DOHH2 (cell line): Measurements from ENCODE around the gene CAMKMT.

ENCODE experiments used
- H3F3A ChIP-seq: fragments of 200-600 bp; sonication (generic), shearing (Covaris generic); 2 replicates; pipeline ENCODE4 v1.6.0; 2016; ENCODE audit warnings: antibody characterized with exemption, mild to moderate bottlenecking; ENCODE audit not compliant: control insufficient read depth, insufficient read depth
- H3K27ac ChIP-seq: fragments of 200-600 bp; sonication (generic); 2 replicates; pipeline ENCODE4 v1.5.1; 2014; ENCODE audit warnings: low read depth, mild to moderate bottlenecking, low read length, moderate library complexity
- H3K27me3 ChIP-seq: fragments of 200-600 bp; sonication (generic); 2 replicates; pipeline ENCODE4 v1.6.1; 2014; ENCODE audit warnings: mild to moderate bottlenecking, low read length, mixed read lengths; ENCODE audit not compliant: control insufficient read depth
- H3K36me3 ChIP-seq: fragments of 200-600 bp; sonication (generic); 2 replicates; pipeline ENCODE4 v1.6.1; 2014; ENCODE audit warnings: mild to moderate bottlenecking, low read length, moderate library complexity, mixed read lengths; ENCODE audit not compliant: control insufficient read depth
- H3K4me1 ChIP-seq: fragments of 200-600 bp; sonication (generic); 2 replicates; pipeline ENCODE4 v1.6.1; 2014; ENCODE audit warnings: mild to moderate bottlenecking, low read length, mixed read lengths; ENCODE audit not compliant: control insufficient read depth
- H3K4me2 ChIP-seq: fragments of 200-600 bp; sonication (generic); 2 replicates; pipeline ENCODE4 v1.6.0; 2014; ENCODE audit warnings: mild to moderate bottlenecking, low read length, moderate library complexity
- H3K4me3 ChIP-seq: fragments of 200-600 bp; sonication (generic); 2 replicates; pipeline ENCODE4 v1.5.1; 2014; ENCODE audit warnings: mild to moderate bottlenecking, low read length, mixed read lengths
- H3K79me2 ChIP-seq: fragments of 200-600 bp; sonication (generic); 2 replicates; pipeline ENCODE4 v1.6.1; 2014; ENCODE audit warnings: mild to moderate bottlenecking, low read length, mixed read lengths; ENCODE audit not compliant: control insufficient read depth
- H3K9me2 ChIP-seq: fragments of 200-600 bp; sonication (generic); replicated peaks from 2 replicates; pipeline ENCODE4 v1.6.1; 2014; ENCODE audit warnings: mild to moderate bottlenecking, low read length, mixed read lengths; ENCODE audit not compliant: control insufficient read depth
- H3K9me3 ChIP-seq: fragments of 200-600 bp; sonication (generic); 2 replicates; pipeline ENCODE4 v1.6.1; 2014; ENCODE audit warnings: antibody characterized with exemption, low read length, mixed read lengths; ENCODE audit not compliant: control insufficient read depth, insufficient read depth
- H4K20me1 ChIP-seq: fragments of 200-600 bp; sonication (generic); 2 replicates; pipeline ENCODE4 v1.6.0; 2014; ENCODE audit warnings: low read depth, mild to moderate bottlenecking, antibody characterized with exemption, low read length, moderate library complexity; ENCODE audit not compliant: control insufficient read depth, insufficient read depth
- CTCF ChIP-seq: fragments of 200-600 bp; sonication (generic); IDR thresholded peaks from one replicate; pipeline ENCODE4 v1.5.1; 2014; ENCODE audit warnings: antibody characterized with exemption, mild to moderate bottlenecking, low read depth, low read length; ENCODE audit not compliant: poor library complexity, severe bottlenecking
- EZH2phosphoT487 ChIP-seq: fragments of 200-600 bp; sonication (generic); IDR thresholded peaks from 2 replicates; pipeline ENCODE4 v1.6.1; 2017; ENCODE audit warnings: borderline replicate concordance, mild to moderate bottlenecking, antibody characterized with exemption, low read length, moderate library complexity, mixed read lengths

The CAMKMT gene

GRCh38 chr2:44392338-44392943 lies 30.7 kb downstream of the CAMKMT start:
- Histone ChIP-seq H3K4me1 (no peaks in the 10 kb centered on the region), H3F3A (peaks cover 3% of the 10 kb centered on the region), H3K4me3 (no peak overlapping the region), H3K9me3 (no peaks in the 10 kb centered on the region), H3K36me3 (no peaks in the 10 kb centered on the region), H3K4me2 (no peak overlapping the region), H3K27ac (no peak overlapping the region), H3K9me2 (no peaks in the 10 kb centered on the region), H3K27me3 (no peaks in the 10 kb centered on the region), H4K20me1 (no peaks in the 10 kb centered on the region), H3K79me2 (peaks cover 7% of the 10 kb centered on the region; the same call in 1 of the 2 replicates)
- no peak for TF ChIP-seq EZH2phosphoT487
- TF ChIP-seq CTCF: peak; percentile 59

GRCh38 chr2:44397447-44398175 lies 35.9 kb downstream of the CAMKMT start:
- Histone ChIP-seq H3F3A (0 out of 2 replicates have a peak, but pooled peaks cover 3% of the 10 kb centered on the region), H3K27ac (no peak overlapping the region), H3K36me3 (no peaks in the 10 kb centered on the region), H3K4me2 (no peak overlapping the region), H4K20me1 (no peaks in the 10 kb centered on the region), H3K9me2 (no peaks in the 10 kb centered on the region), H3K4me1 (no peaks in the 10 kb centered on the region), H3K79me2 (no peaks in the 10 kb centered on the region), H3K27me3 (no peaks in the 10 kb centered on the region), H3K4me3 (no peak overlapping the region), H3K9me3 (no peaks in the 10 kb centered on the region)
- TF ChIP-seq EZH2phosphoT487: no peak
- no peak for TF ChIP-seq CTCF

DNA sequence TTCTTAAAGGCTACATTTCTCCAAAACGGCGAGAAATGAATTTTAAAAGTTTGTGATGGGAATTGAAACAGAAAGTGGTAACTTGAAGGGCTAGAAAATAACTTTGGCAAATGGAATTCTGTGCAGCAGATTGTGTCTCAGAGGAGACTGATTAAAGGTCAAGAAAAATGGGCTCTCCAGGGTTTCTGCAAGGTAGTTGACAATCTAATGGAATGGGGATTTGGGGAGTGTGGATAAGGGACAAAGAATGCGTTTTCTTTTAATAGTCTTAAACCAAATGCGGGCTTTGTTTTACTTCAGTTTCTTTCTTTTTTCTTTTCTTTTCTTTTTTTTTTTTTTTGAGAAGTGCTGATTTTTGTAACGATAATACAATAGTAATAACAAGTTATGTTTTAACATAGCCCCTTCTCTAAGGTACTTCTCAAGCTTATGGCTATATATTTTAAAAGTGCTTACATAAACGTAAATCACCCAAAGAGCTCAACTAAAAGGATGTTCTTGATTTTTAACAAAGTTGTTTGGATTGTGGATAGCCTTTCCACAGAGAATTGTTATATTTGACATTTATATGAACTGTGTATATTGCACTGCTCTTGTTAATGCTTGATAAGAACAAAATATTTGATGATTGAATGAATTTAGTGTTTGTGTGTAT lies 36.6 kb downstream of the CAMKMT start:
- no peaks in the 10 kb centered on the region for H3K79me2 ChIP-seq
- no peak overlapping the region for H3K27ac ChIP-seq
- no peaks in the 10 kb centered on the region for H3K4me1 ChIP-seq
- no peak overlapping the region for H3K4me3 ChIP-seq
- TF ChIP-seq CTCF (no peak), EZH2phosphoT487 (no peak)
- H3K9me2 ChIP-seq: no peaks in the 10 kb centered on the region
- no peaks in the 10 kb centered on the region for H3F3A ChIP-seq
- H3K4me2 ChIP-seq: no peak overlapping the region
- H3K9me3 ChIP-seq: no peaks in the 10 kb centered on the region
- H3K36me3 ChIP-seq: no peaks in the 10 kb centered on the region
- no peaks in the 10 kb centered on the region for H3K27me3 ChIP-seq
- no peaks in the 10 kb centered on the region for H4K20me1 ChIP-seq
